HepG2 (cell line): Measurements from ENCODE around the gene MALT1. TPM values are rescaled to one million over a fixed set of nuclear protein-coding genes. Genes with fewer than 3 reads are reported as not detected.

Experiments
- ATF1 ChIP-seq: IDR thresholded peaks from 2 replicates; pipeline ENCODE4 v1.6.1; 2016; ENCODE audit warnings: mild to moderate bottlenecking, control low read depth
- BCL6 ChIP-seq: IDR thresholded peaks from 2 replicates; pipeline ENCODE4 v1.6.1; 2016; ENCODE audit warnings: missing genetic modification reagents, missing compliant biosample characterization
- BORCS8-MEF2B ChIP-seq: sonication (generic); formaldehyde crosslinking; IDR thresholded peaks from 2 replicates; pipeline ENCODE4 v1.8.0; 2022; ENCODE audit warnings: mild to moderate bottlenecking, missing genetic modification reagents
- CERS6 ChIP-seq: sonication (generic); formaldehyde crosslinking; IDR thresholded peaks from 2 replicates; pipeline ENCODE4 v1.5.0; 2020; ENCODE audit warnings: missing genetic modification reagents
- DBP ChIP-seq: sonication (generic); formaldehyde crosslinking; IDR thresholded peaks from 2 replicates; pipeline ENCODE4 v1.4.0; 2020; ENCODE audit warnings: missing genetic modification reagents; ENCODE audit errors: not compliant biosample characterization
- EHMT2 ChIP-seq: fragments of 200-600 bp; sonication (generic); IDR thresholded peaks from 2 replicates; pipeline ENCODE4 v1.7.0; 2017; ENCODE audit warnings: antibody characterized with exemption, low read depth, low read length, borderline replicate concordance
- ISL2 ChIP-seq: sonication (generic); formaldehyde crosslinking; IDR thresholded peaks from 2 replicates; pipeline ENCODE4 v1.5.0; 2020; ENCODE audit warnings: missing genetic modification reagents
- JUN ChIP-seq: sonication (generic); formaldehyde crosslinking; IDR thresholded peaks from 2 replicates; pipeline ENCODE4 v1.4.0; 2020; ENCODE audit warnings: mild to moderate bottlenecking, missing genetic modification reagents
- KLF15 ChIP-seq: sonication (generic); formaldehyde crosslinking; IDR thresholded peaks from 2 replicates; pipeline ENCODE4 v1.8.1; 2023; ENCODE audit warnings: borderline replicate concordance, mild to moderate bottlenecking, inconsistent platforms, missing genetic modification reagents, mixed read lengths
- KLF9 ChIP-seq: IDR thresholded peaks from 2 replicates; pipeline ENCODE4 v1.6.1; 2016; ENCODE audit warnings: low read depth
- MEIS1 ChIP-seq: sonication (generic); formaldehyde crosslinking; IDR thresholded peaks from 2 replicates; pipeline ENCODE4 v1.9.0; 2021; ENCODE audit warnings: mild to moderate bottlenecking, missing genetic modification reagents, moderate library complexity, borderline replicate concordance
- NFE2 ChIP-seq: sonication (generic); formaldehyde crosslinking; IDR thresholded peaks from 2 replicates; pipeline ENCODE4 v1.4.0; 2020; ENCODE audit warnings: missing genetic modification reagents
- NPAS2 ChIP-seq: sonication (generic); formaldehyde crosslinking; IDR thresholded peaks from 2 replicates; pipeline ENCODE4 v1.8.0; 2022; ENCODE audit warnings: mild to moderate bottlenecking, missing genetic modification reagents, borderline replicate concordance
- PHF5A ChIP-seq: IDR thresholded peaks from one replicate; pipeline ENCODE4 v1.6.1; 2018; ENCODE audit warnings: low read depth, missing genetic modification reagents; ENCODE audit not compliant: unreplicated experiment
- RBFOX2 ChIP-seq: fragments of 200-400 bp; formaldehyde crosslinking; IDR thresholded peaks from 2 replicates; pipeline ENCODE4 v1.6.1; 2017; ENCODE audit warnings: low read depth, mild to moderate bottlenecking, low read length
- SIX4 ChIP-seq: sonication (generic); formaldehyde crosslinking; IDR thresholded peaks from 2 replicates; pipeline ENCODE4 v1.4.0; 2020; ENCODE audit warnings: missing genetic modification reagents
- SNAI1 ChIP-seq: sonication (generic); formaldehyde crosslinking; IDR thresholded peaks from 2 replicates; pipeline ENCODE4 v1.5.0; 2020; ENCODE audit warnings: mild to moderate bottlenecking, missing genetic modification reagents, borderline replicate concordance
- TARDBP ChIP-seq: sonication (generic); formaldehyde crosslinking; IDR thresholded peaks from 2 replicates; pipeline ENCODE4 v1.8.0; 2022; ENCODE audit warnings: mild to moderate bottlenecking, missing genetic modification reagents
- THAP11 ChIP-seq: IDR thresholded peaks from 2 replicates; pipeline ENCODE4 v1.6.1; 2016; ENCODE audit warnings: missing biosample characterization, missing genetic modification reagents
- WIZ ChIP-seq: sonication (generic); formaldehyde crosslinking; IDR thresholded peaks from 2 replicates; pipeline ENCODE4 v1.5.1; 2020; ENCODE audit warnings: mild to moderate bottlenecking, missing genetic modification reagents
- YY1 ChIP-seq: IDR thresholded peaks from 2 replicates; pipeline ENCODE4 v1.6.1; 2011; ENCODE audit warnings: low read length, low read depth, moderate library complexity, mild to moderate bottlenecking; ENCODE audit not compliant: insufficient read depth, insufficient replicate concordance
- ZMAT3 ChIP-seq: sonication (generic); formaldehyde crosslinking; conservative IDR thresholded peaks from 2 replicates; pipeline ENCODE4 v1.7.0; 2021; ENCODE audit warnings: missing genetic modification reagents
- ZNF12 ChIP-seq: sonication (generic); formaldehyde crosslinking; IDR thresholded peaks from 2 replicates; pipeline ENCODE4 v1.5.0; 2020; ENCODE audit warnings: missing genetic modification reagents
- ZNF230 ChIP-seq: sonication (generic); formaldehyde crosslinking; IDR thresholded peaks from 2 replicates; pipeline ENCODE4 v1.4.0; 2020; ENCODE audit warnings: mild to moderate bottlenecking, missing genetic modification reagents
- ZNF431 ChIP-seq: sonication (generic); formaldehyde crosslinking; IDR thresholded peaks from 2 replicates; pipeline ENCODE4 v1.9.0; 2022; ENCODE audit warnings: missing genetic modification reagents, low read depth, mild to moderate bottlenecking, borderline replicate concordance
- ZNF687 ChIP-seq: sonication (generic); formaldehyde crosslinking; IDR thresholded peaks from 2 replicates; pipeline ENCODE4 v1.5.1; 2020; ENCODE audit warnings: mild to moderate bottlenecking, missing genetic modification reagents, moderate library complexity
- ZNF788 ChIP-seq: sonication (generic); formaldehyde crosslinking; IDR thresholded peaks from 2 replicates; pipeline ENCODE4 v1.5.0; 2020; ENCODE audit warnings: mild to moderate bottlenecking, missing genetic modification reagents, borderline replicate concordance
- polyA plus RNA-seq, 8 experiments: library from polyadenylated mRNA; depleted of rRNA in 3 of 8; stranded (reverse) in 7 of 8; unstranded in 1 of 8; fragments of >200 nt; fragmentation: Illumina TruSeq in 4 of 8; extraction: Trizol in 4 of 8; gene quantifications; 2 replicates each; pipeline versions ENCODE4 v1.2.1 to v1.2.3, GENCODE V29; 2011 to 2016; ENCODE audit warnings: low read depth in 4 of 8, missing spikeins in 1 of 8, mixed read lengths in 1 of 8; ENCODE audit not compliant: insufficient read depth in 1 of 8
- total RNA-seq, 5 experiments: library from RNA; depleted of rRNA; stranded (reverse); fragments of >200 nt; fragmentation: Illumina TruSeq; extraction: Trizol; gene quantifications; 2 replicates each; pipeline ENCODE4 v1.2.3, GENCODE V29; 2016; ENCODE audit warnings: low read depth in 1 of 5

The MALT1 gene
- total and polyA plus RNA-seq, 2 of the 13 experiments (the other 11 are each of a cell fraction or from before 2014, with no cell fraction given) = 43.9 to 89.0 TPM

GRCh38 chr18:58671111-58671631 lies at the start of gene MALT1 (continued):
- TF ChIP-seq TARDBP = no peak
- TF ChIP-seq ZMAT3 (CRISPR knock-in tag) = no peak
- no peak for TF ChIP-seq NPAS2 (CRISPR knock-in tag)
- peak; percentile 58 for TF ChIP-seq YY1
- TF ChIP-seq PHF5A (CRISPR knock-in tag) = no peak
- TF ChIP-seq NFE2 = no peak
- TF ChIP-seq DBP (CRISPR knock-in tag) = no peak
- TF ChIP-seq KLF9 (CRISPR knock-in tag) = no peak
- TF ChIP-seq SIX4 = no peak
- TF ChIP-seq ISL2 (CRISPR knock-in tag) = no peak
- no peak; the same call in 1 of the 2 replicates for TF ChIP-seq BCL6
- TF ChIP-seq ZNF230 = peak; percentile 74; the same call in 1 of the 2 replicates
- TF ChIP-seq ZNF687 (CRISPR knock-in tag) = peak; percentile 82
- peak; percentile 93 for TF ChIP-seq RBFOX2
- no peak; the same call in 1 of the 2 replicates for TF ChIP-seq ZNF431 (CRISPR knock-in tag)
- TF ChIP-seq JUN (CRISPR knock-in tag) = no peak
- no peak for TF ChIP-seq CERS6 (CRISPR knock-in tag)
- peak; percentile 48; the same call in 1 of the 2 replicates for TF ChIP-seq BORCS8-MEF2B (CRISPR knock-in tag)
- TF ChIP-seq WIZ (CRISPR knock-in tag) = no peak; the same call in 1 of the 2 replicates
- TF ChIP-seq MEIS1 = no peak
- peak; percentile 37 for TF ChIP-seq THAP11 (CRISPR knock-in tag)
- TF ChIP-seq EHMT2 = no peak
- no peak for TF ChIP-seq KLF15 (CRISPR knock-in tag)
- TF ChIP-seq ZNF788 (CRISPR knock-in tag) = peak; percentile 39; the same call in 1 of the 2 replicates
- no peak for TF ChIP-seq ZNF12
- TF ChIP-seq SNAI1 (CRISPR knock-in tag) = no peak
- no peak for TF ChIP-seq ATF1 (CRISPR knock-in tag)
